Body of pancreas (tissue), 4 donors: ENCODE results near the gene BCL2L11. TPM values are rescaled to one million over a fixed set of nuclear protein-coding genes. Genes with fewer than 3 reads are reported as not detected.

Experiments
- ATAC-seq: fragments of 150-250 bp; one replicate; pipeline ENCODE4 v1.9.1; 2016
- DNase-seq, 4 donors: peaks; one replicate each; pipeline ENCODE4 v3.0.0-alpha.2; 2019
- H3K27ac ChIP-seq, 4 donors: fragments of 200-600 bp; sonication (generic); 1 replicate in 3 of 4; 2 replicates in 1 of 4; pipeline versions ENCODE4 v1.5.1 to v1.6.1; 2016 to 2019; ENCODE audit warnings: mild to moderate bottlenecking in 1 of 4, mixed read lengths in 1 of 4, moderate library complexity in 1 of 4
- H3K27me3 ChIP-seq, 2 donors: fragments of 200-600 bp; sonication (generic); one replicate each; pipeline ENCODE4 v1.6.0; 2016; ENCODE audit warnings: mild to moderate bottlenecking in 1 of 2
- H3K36me3 ChIP-seq, 2 donors: fragments of 200-600 bp; sonication (generic); replicated peaks in 1 of 2; 2 replicates each; pipeline ENCODE4 v1.5.1; 2016; ENCODE audit warnings: low read depth in 2 of 2; ENCODE audit not compliant: insufficient read depth in 1 of 2
- H3K4me1 ChIP-seq: fragments of 200-600 bp; sonication (generic); one replicate; pipeline ENCODE4 v1.6.0; 2016
- H3K4me3 ChIP-seq, 2 donors: fragments of 200-600 bp; sonication (generic); 1 replicate in 1 of 2; 2 replicates in 1 of 2; pipeline ENCODE4 v1.5.1; 2016 to 2019
- H3K9me3 ChIP-seq, 3 donors: fragments of 200-600 bp; sonication (generic); 1 replicate in 2 of 3; 2 replicates in 1 of 3; pipeline ENCODE4 v1.5.1; 2016
- CTCF ChIP-seq, 7 experiments: fragments of 450-650 bp in 4 of 7; fragments of 200-600 bp in 3 of 7; sonication (generic) in 3 of 7; IDR thresholded peaks; one replicate each; pipeline ENCODE4 v1.5.1; 2016 to 2019; ENCODE audit warnings: antibody characterized with exemption in 7 of 7
- POLR2A ChIP-seq, 3 donors: fragments of 450-650 bp; IDR thresholded peaks; one replicate each; pipeline ENCODE4 v1.6.1; 2016; ENCODE audit warnings: antibody characterized with exemption in 3 of 3, mild to moderate bottlenecking in 2 of 3
- WGBS, 2 donors: methylation state at CpG; one replicate each; pipeline ENCODE4 v1.1.5; 2017; 5-methylcytosine and 5-hydroxymethylcytosine counted together
- intact Hi-C: fragments of 100-400 bp; cut with DNase I; formaldehyde crosslinking; loops from one replicate; pipeline ENCODE4 v1.15.1; 2023
- total RNA-seq, 2 donors: library from RNA; depleted of rRNA; stranded (reverse); fragments of >200 nt; gene quantifications; one replicate each; pipeline ENCODE4 v1.1.0, GENCODE V29; 2016

BCL2L11 gene
- total RNA-seq, 2 donors from 2014 or later = 10.9 to 18.7 TPM

DNA sequence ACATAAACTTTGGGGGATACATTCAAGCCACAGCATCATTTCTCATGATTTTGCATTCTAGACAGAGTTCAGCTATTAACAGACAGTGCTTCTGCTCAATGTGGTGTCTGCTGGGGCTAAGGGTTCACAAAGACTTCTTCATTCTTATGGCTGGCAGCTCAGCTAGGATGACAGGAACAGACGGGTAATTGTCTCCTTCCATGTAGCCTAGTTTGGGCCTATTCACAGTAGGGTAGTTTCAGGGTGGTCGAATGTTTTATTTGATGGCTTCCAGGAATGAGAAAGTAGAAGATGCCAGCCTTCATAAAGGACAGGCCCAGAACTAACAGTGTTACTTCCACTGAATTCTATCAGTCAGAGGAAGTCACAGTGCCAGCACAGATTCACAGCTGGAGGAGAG, 26.0 kb upstream of the BCL2L11 start:
- Histone ChIP-seq H3K36me3 (no peaks in the 10 kb centered on the region), H3K4me1 (no peaks in the 10 kb centered on the region), H3K9me3 (no peaks in the 10 kb centered on the region), H3K4me3 (no peak overlapping the region), H3K27ac (no peak overlapping the region), H3K27me3 (no peaks in the 10 kb centered on the region)
- no peak for TF ChIP-seq CTCF (IDR thresholded peaks at IDR 0.05)
- no peak for TF ChIP-seq POLR2A (IDR thresholded peaks at IDR 0.05)
- intact Hi-C loops = no loop called here
- ATAC-seq = no peak
- WGBS, 2 donors = 78% methylated on average over 2 of the region's 2 CpGs
- DNase-seq = no peak

GRCh38 chr2:111095434-111095833, 25.3 kb upstream of the BCL2L11 start:
- 90 to 92% methylated on average over 8 of the region's 8 CpGs for WGBS, 2 donors
- intact Hi-C loops = no loop called here
- H3K36me3 ChIP-seq = no peaks in the 10 kb centered on the region
- no peak overlapping the region for H3K4me3 ChIP-seq
- no peak for DNase-seq
- TF ChIP-seq POLR2A (IDR thresholded peaks at IDR 0.05) = no peak
- TF ChIP-seq CTCF (IDR thresholded peaks at IDR 0.05) = no peak
- no peaks in the 10 kb centered on the region for H3K27me3 ChIP-seq
- no peaks in the 10 kb centered on the region for H3K4me1 ChIP-seq
- no peak for ATAC-seq
- no peak overlapping the region for H3K27ac ChIP-seq
- H3K9me3 ChIP-seq = no peaks in the 10 kb centered on the region

DNA sequence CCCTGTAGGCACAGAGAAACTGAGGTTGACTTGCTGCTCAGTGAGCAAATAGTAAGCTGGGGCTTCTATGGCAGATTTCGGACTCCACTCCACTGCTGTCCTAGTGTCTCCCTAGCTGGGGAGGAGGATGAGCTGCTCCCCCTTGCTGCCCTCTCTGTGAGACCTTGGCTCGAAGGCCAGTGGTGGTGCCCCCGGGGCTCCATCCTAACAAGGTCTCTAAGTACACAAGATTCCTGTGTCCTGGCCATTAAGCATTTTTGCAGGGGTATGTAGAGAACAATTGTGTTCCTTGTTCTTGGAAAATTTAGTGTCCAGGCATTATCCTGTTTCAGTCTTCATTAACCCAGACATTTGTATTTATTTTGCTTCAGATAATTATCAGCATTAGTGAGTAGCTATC, 21.3 kb upstream of the BCL2L11 start:
- ATAC-seq = no peak
- intact Hi-C loops = no loop called here
- H3K27ac ChIP-seq = no peak overlapping the region
- no peak for DNase-seq
- TF ChIP-seq POLR2A (IDR thresholded peaks at IDR 0.05) (no peak), CTCF (IDR thresholded peaks at IDR 0.05) (no peak)
- H3K4me1 ChIP-seq = no peaks in the 10 kb centered on the region
- 63 to 73% methylated on average over 3 of the region's 3 CpGs for WGBS, 2 donors
- H3K36me3 ChIP-seq = no peaks in the 10 kb centered on the region
- no peak overlapping the region for H3K4me3 ChIP-seq
- H3K27me3 ChIP-seq = no peaks in the 10 kb centered on the region
- no peaks in the 10 kb centered on the region for H3K9me3 ChIP-seq

GRCh38 chr2:111100087-111100764, 20.5 kb upstream of the BCL2L11 start:
- no peak for TF ChIP-seq POLR2A (IDR thresholded peaks at IDR 0.05)
- no peak for TF ChIP-seq CTCF (IDR thresholded peaks at IDR 0.05)
- DNase-seq = no peak
- no peak for ATAC-seq
- Histone ChIP-seq H3K4me1 (no peaks in the 10 kb centered on the region), H3K4me3 (no peak overlapping the region), H3K9me3 (no peaks in the 10 kb centered on the region), H3K27me3 (no peaks in the 10 kb centered on the region), H3K36me3 (no peaks in the 10 kb centered on the region), H3K27ac (no peak overlapping the region)
- intact Hi-C loops = loop anchor here (10.0 kb wide), 1 partner anchor 615 kb away; no protein-coding TSS in a partner anchor
- WGBS, 2 donors = 78 to 84% methylated on average over 5 of the region's 5 CpGs

DNA sequence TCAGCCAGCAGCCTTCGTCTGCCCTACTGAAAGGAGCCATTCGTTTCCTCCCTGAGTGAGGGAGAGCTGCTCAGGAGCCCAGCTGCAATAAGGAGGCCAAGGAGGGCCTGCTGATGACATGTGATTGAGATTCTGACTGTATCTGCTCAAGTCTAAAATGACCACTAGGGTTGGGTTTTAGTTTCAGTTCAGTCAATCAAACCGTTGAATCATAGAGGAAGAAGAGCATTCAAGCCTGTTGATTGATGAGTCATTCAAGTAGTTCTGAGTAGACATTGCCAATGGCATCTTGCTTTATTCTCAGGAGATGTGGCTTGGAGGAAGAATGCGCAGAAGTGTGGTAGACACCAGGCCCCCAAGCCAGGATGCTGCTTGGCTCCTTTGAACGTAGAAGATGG, 19.9 kb upstream of the BCL2L11 start:
- no peaks in the 10 kb centered on the region for H3K36me3 ChIP-seq
- intact Hi-C loops = loop anchor here (10.0 kb wide), 1 partner anchor 614 kb away; no protein-coding TSS in a partner anchor
- DNase-seq (no peak), ATAC-seq (no peak)
- H3K4me3 ChIP-seq = no peak overlapping the region
- H3K9me3 ChIP-seq = no peaks in the 10 kb centered on the region
- H3K4me1 ChIP-seq = no peaks in the 10 kb centered on the region
- H3K27ac ChIP-seq = no peak overlapping the region
- TF ChIP-seq CTCF (IDR thresholded peaks at IDR 0.05) = peak in 1 of 7 experiments; percentile 5
- TF ChIP-seq POLR2A (IDR thresholded peaks at IDR 0.05) = no peak
- no peaks in the 10 kb centered on the region for H3K27me3 ChIP-seq
- 71 to 93% methylated on average over 5 of the region's 5 CpGs for WGBS, 2 donors
